ENCODE data around the gene SUPT3H. TPM values are rescaled to one million over a fixed set of nuclear protein-coding genes. Genes with fewer than 3 reads are reported as not detected.
A peak's percentile ranks its signal among the peaks of the same experiment; 100 is the strongest.

SUPT3H gene
- total and polyA plus RNA-seq, 2 of the 13 experiments (the other 11 are each of a cell fraction or from before 2014, with no cell fraction given): 11.9 to 36.1 TPM

DNA sequence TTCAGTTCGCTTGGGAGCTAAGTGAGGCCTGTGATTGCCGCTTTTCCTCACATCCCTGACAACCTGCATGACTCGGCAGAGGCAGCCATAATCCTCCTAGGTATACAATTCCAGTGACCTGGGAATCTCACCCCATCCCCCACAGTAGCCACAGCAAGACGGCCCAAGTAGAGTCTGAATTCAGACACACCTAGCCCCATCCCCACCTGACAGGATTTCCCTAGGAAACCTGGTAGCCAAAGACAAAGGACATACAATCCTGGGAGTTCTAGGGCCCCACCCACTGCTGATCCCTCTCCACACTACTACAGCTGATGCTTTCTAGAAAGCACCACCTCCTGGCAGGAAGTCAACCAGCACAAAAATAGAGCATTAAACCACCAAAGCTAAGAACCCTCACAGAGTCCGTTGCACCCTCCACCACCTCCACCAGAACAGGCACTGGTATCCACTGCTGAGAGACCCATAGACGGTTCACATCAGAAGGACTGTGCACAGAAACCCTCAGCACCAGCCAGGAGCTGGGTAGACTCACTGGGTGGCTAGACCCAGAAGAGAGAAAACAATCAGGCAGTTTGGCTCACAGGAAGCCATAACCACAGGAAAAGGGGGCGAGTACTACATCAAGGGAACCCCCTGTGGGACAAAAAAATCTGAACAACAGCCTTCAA is 67.5 kb downstream of the SUPT3H start:
- ChIA-PET CTCF (ENCODE audit: low intra/inter-chr PET ratio, low total read pairs) (no interaction called here), POLR2A (no interaction called here)
- H3K4me1 ChIP-seq (ENCODE audit: insufficient read depth, low read length): no peaks in the 10 kb centered on the region
- no peaks in the 10 kb centered on the region for H3K79me2 ChIP-seq (ENCODE audit: insufficient read depth, low read length)
- ATAC-seq (no peak), FAIRE-seq (no peak), DNase-seq (ENCODE audit: low spot score) (no peak)
- BruUV-seq (replicated peaks): no TSS peak
- no peaks in the 10 kb centered on the region for H4K20me1 ChIP-seq (ENCODE audit: insufficient read depth, low read length)
- WGBS (ENCODE audit: low lambda C conversion rate): 97% methylated on average over 7 of the region's 7 CpGs
- no peaks in the 10 kb centered on the region for H3K36me3 ChIP-seq (replicated peaks in 1 of 2; ENCODE audit: control insufficient read depth in 1 of 2, insufficient read depth in 2 of 2, low read length in 2 of 2)
- no peak overlapping the region for H3K4me3 ChIP-seq (replicated peaks in 1 of 3; ENCODE audit: insufficient read depth in 1 of 3, low read depth in 2 of 3, low read length in 3 of 3)
- no peak overlapping the region for H3K4me2 ChIP-seq (ENCODE audit: low read depth, low read length)
- in situ Hi-C loops (cut with HindIII; ENCODE audit: extremely low pct_ligation_motif_present, low pct_unique_long_range_greater_than_20kb) (no loop called here), intact Hi-C loops (cut with micrococcal nuclease; ENCODE audit: unreplicated experiment) (no loop called here)
- H2AFZ ChIP-seq (ENCODE audit: low read length): no peak overlapping the region
- H3K9ac ChIP-seq (ENCODE audit: insufficient read depth, low read depth, low read length): no peak overlapping the region
- no peaks in the 10 kb centered on the region for H3K27me3 ChIP-seq (ENCODE audit: control insufficient read depth in 1 of 2, insufficient read depth in 2 of 2, low read length in 2 of 2)
- TF ChIP-seq STAG1 (CRISPR knock-in tag; IDR thresholded peaks at IDR 0.05): peak; percentile 9; the same call in 1 of the 2 replicates
- no peak for TF ChIP-seq MTA1 (CRISPR knock-in tag; IDR thresholded peaks at IDR 0.05; ENCODE audit: borderline replicate concordance)
- TF ChIP-seq, protein P1, sequence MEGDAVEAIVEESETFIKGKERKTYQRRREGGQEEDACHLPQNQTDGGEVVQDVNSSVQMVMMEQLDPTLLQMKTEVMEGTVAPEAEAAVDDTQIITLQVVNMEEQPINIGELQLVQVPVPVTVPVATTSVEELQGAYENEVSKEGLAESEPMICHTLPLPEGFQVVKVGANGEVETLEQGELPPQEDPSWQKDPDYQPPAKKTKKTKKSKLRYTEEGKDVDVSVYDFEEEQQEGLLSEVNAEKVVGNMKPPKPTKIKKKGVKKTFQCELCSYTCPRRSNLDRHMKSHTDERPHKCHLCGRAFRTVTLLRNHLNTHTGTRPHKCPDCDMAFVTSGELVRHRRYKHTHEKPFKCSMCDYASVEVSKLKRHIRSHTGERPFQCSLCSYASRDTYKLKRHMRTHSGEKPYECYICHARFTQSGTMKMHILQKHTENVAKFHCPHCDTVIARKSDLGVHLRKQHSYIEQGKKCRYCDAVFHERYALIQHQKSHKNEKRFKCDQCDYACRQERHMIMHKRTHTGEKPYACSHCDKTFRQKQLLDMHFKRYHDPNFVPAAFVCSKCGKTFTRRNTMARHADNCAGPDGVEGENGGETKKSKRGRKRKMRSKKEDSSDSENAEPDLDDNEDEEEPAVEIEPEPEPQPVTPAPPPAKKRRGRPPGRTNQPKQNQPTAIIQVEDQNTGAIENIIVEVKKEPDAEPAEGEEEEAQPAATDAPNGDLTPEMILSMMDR (CRISPR knock-in tag; IDR thresholded peaks at IDR 0.05): 0 out of 2 replicates have a peak, but pooled peaks have one; percentile 14
- H3K9me3 ChIP-seq (ENCODE audit: low read length): no peaks in the 10 kb centered on the region
- no peak overlapping the region for H3K27ac ChIP-seq (ENCODE audit: extremely low read length, insufficient read depth, low read length)

DNA sequence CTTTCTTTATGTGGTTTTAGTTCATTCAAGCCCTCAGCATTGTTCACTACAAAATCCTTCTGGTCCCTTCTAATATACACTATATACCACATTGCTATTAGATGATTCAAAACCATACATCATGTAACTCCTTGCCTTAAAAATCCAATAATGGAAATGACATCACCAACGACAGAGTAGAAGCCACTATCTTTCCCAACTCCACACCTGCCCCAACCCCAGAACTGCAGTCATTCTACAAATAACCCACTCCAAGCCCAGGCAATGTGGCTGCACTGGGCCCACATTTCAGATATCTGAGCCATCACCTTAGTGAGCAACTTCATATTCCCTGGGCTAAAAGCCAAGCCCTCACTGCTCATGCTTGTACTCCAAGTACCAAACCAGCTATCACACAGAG is 72.2 kb downstream of the SUPT3H start:
- intact Hi-C loops (cut with micrococcal nuclease; ENCODE audit: unreplicated experiment): no loop called here
- TF ChIP-seq ZNF34 (CRISPR knock-in tag; IDR thresholded peaks at IDR 0.05; ENCODE audit: borderline replicate concordance): no peak
- peak; percentile 73 for TF ChIP-seq ATF7 (IDR thresholded peaks at IDR 0.05)
- TF ChIP-seq ATF7 (CRISPR knock-in tag; IDR thresholded peaks at IDR 0.05): no peak
- TSS peak; percentile 22 for BruUV-seq (replicated peaks)
- Histone ChIP-seq H4K20me1 (ENCODE audit: insufficient read depth, low read length) (no peaks in the 10 kb centered on the region), H3K9ac (ENCODE audit: insufficient read depth, low read depth, low read length) (no peak overlapping the region), H3K27me3 (ENCODE audit: control insufficient read depth in 1 of 2, insufficient read depth in 2 of 2, low read length in 2 of 2) (no peaks in the 10 kb centered on the region), H3K79me2 (ENCODE audit: insufficient read depth, low read length) (no peaks in the 10 kb centered on the region), H3K4me2 (ENCODE audit: low read depth, low read length) (no peak overlapping the region), H2AFZ (ENCODE audit: low read length) (no peak overlapping the region), H3K4me3 (replicated peaks in 1 of 3; ENCODE audit: insufficient read depth in 1 of 3, low read depth in 2 of 3, low read length in 3 of 3) (no peak overlapping the region), H3K27ac (ENCODE audit: extremely low read length, insufficient read depth, low read length) (no peak overlapping the region), H3K36me3 (replicated peaks in 1 of 2; ENCODE audit: control insufficient read depth in 1 of 2, insufficient read depth in 2 of 2, low read length in 2 of 2) (no peaks in the 10 kb centered on the region), H3K9me3 (ENCODE audit: low read length) (no peaks in the 10 kb centered on the region), H3K4me1 (ENCODE audit: insufficient read depth, low read length) (peaks cover 11% of the 10 kb centered on the region)
- no peak for DNase-seq (ENCODE audit: low spot score)
- POLR2A ChIA-PET: no interaction called here
- CTCF ChIA-PET (ENCODE audit: low intra/inter-chr PET ratio, low total read pairs): no interaction called here
- no peak for ATAC-seq
- FAIRE-seq: no peak
- in situ Hi-C loops (cut with HindIII; ENCODE audit: extremely low pct_ligation_motif_present, low pct_unique_long_range_greater_than_20kb): no loop called here
- 81% methylated on average over 1 of the region's 1 CpG for WGBS (ENCODE audit: low lambda C conversion rate)

Measured in HepG2 (cell line).